DMS153 treated with DMSO at 0.1 percent for 48 hours (cell line): ENCODE data around the gene P3H4.
"Not testable (repeated sequence)": the region's sequence is repeated elsewhere in the genome, so short reads cannot be mapped to it uniquely, and the experiment has no call there.

Source experiments
- DNase-seq: peaks from one replicate; lab custom pipeline; 2025; ENCODE audit not compliant: unreplicated experiment; lab: John Stamatoyannopoulos, UW

P3H4 gene

GRCh38 chr17:41811549-41812380 lies at the start of gene P3H4:
Gene P3H4 (minus strand): TSS chr17:41811949. CDS start chr17:41811915, 34 bp downstream.
- DNase-seq: peak; percentile 44

- no peak for DNase-seq
Observed at GRCh38 chr17:41860254-41860931, 48.6 kb upstream of the P3H4 start.

- not testable (repeated sequence) for DNase-seq
Observed at GRCh38 chr17:41851382-41851781, 39.6 kb upstream of the P3H4 start.

GRCh38 chr17:41849251-41849990 lies 37.7 kb upstream of the P3H4 start:
- no peak for DNase-seq

GRCh38 chr17:41848788-41849187 lies 37.0 kb upstream of the P3H4 start:
- DNase-seq: no peak

GRCh38 chr17:41844971-41845370 lies 33.2 kb upstream of the P3H4 start:
- no peak for DNase-seq

GRCh38 chr17:41840781-41841180 lies 29.0 kb upstream of the P3H4 start:
- DNase-seq: not testable (repeated sequence)

- DNase-seq: not testable (repeated sequence)
Observed at GRCh38 chr17:41839448-41839847, 27.7 kb upstream of the P3H4 start.

- DNase-seq: no peak
Observed at GRCh38 chr17:41837761-41838538, 26.2 kb upstream of the P3H4 start, which contains the start of gene KLHL10. Gene KLHL10 (plus strand): TSS chr17:41837825. CDS start chr17:41837933, 108 bp downstream.

GRCh38 chr17:41836550-41837196 lies 24.9 kb upstream of the P3H4 start:
- no peak for DNase-seq

- DNase-seq: no peak
Observed at GRCh38 chr17:41835800-41836549, 24.2 kb upstream of the P3H4 start, which contains the start of gene NT5C3B. Gene NT5C3B (minus strand): TSS chr17:41836232. CDS start chr17:41836193, 39 bp downstream.

GRCh38 chr17:41835214-41835799 lies 23.6 kb upstream of the P3H4 start:
- no peak for DNase-seq

- not testable (repeated sequence) for DNase-seq
Observed at GRCh38 chr17:41829961-41830360, 18.2 kb upstream of the P3H4 start.

- DNase-seq: no peak
Observed at GRCh38 chr17:41825175-41825845, 13.6 kb upstream of the P3H4 start.

- no peak for DNase-seq
Observed at GRCh38 chr17:41824086-41824485, 12.3 kb upstream of the P3H4 start.

- DNase-seq: no peak
Observed at GRCh38 chr17:41823580-41823979, 11.8 kb upstream of the P3H4 start.

GRCh38 chr17:41823141-41823524 lies 11.4 kb upstream of the P3H4 start:
- DNase-seq: no peak
